ENCODE measurements around the gene MCTP2. TPM values are rescaled to one million over a fixed set of nuclear protein-coding genes. Genes with fewer than 3 reads are reported as not detected.

MCTP2 gene
- total RNA-seq, 1 experiment from 2014 or later = 0.15 TPM

DNA sequence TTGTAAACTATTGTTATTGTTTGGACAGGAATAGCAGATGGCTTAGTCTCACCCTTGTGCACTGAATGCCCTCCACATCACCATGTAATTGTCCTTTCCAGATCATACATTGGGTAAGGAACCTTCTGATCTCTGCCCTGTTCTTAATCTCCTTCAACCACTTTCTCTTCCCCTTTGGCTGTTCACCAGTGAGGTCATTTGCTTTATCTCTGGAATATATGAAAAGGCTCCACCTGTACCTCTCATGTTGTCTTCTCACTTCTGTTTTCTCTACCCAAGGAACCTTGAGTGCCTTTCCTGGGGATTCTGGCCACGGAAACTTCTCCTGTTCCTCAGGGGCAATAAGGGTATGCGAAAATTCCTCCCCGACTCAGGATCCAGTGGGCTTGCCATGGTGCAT, 28.5 kb downstream of the MCTP2 start:
- in situ Hi-C loops (cut with HindIII; ENCODE audit: low pct_unique_long_range_greater_than_20kb, low sequenced_read_pairs) = no loop called here
- Histone ChIP-seq H3K27me3 (ENCODE audit: control insufficient read depth, insufficient read depth, low read length) (no peaks in the 10 kb centered on the region), H3K4me3 (ENCODE audit: low read depth in 2 of 2, low read length in 2 of 2) (no peak overlapping the region), H3K9me3 (ENCODE audit: control insufficient read depth, insufficient read depth, low read depth, low read length) (no peaks in the 10 kb centered on the region), H3K4me1 (ENCODE audit: control insufficient read depth, insufficient read depth, low read length) (no peaks in the 10 kb centered on the region), H3K27ac (ENCODE audit: low read length) (no peak overlapping the region), H3K36me3 (ENCODE audit: control insufficient read depth, insufficient read depth, low read length) (no peaks in the 10 kb centered on the region)
- POLR2A ChIA-PET = no interaction called here
- DNase-seq (ENCODE audit: low read depth, low spot score) (no peak), ATAC-seq (no peak)
- CTCF ChIA-PET = no interaction called here
- BruUV-seq (replicated peaks) = no TSS peak
- TF ChIP-seq, protein P1, sequence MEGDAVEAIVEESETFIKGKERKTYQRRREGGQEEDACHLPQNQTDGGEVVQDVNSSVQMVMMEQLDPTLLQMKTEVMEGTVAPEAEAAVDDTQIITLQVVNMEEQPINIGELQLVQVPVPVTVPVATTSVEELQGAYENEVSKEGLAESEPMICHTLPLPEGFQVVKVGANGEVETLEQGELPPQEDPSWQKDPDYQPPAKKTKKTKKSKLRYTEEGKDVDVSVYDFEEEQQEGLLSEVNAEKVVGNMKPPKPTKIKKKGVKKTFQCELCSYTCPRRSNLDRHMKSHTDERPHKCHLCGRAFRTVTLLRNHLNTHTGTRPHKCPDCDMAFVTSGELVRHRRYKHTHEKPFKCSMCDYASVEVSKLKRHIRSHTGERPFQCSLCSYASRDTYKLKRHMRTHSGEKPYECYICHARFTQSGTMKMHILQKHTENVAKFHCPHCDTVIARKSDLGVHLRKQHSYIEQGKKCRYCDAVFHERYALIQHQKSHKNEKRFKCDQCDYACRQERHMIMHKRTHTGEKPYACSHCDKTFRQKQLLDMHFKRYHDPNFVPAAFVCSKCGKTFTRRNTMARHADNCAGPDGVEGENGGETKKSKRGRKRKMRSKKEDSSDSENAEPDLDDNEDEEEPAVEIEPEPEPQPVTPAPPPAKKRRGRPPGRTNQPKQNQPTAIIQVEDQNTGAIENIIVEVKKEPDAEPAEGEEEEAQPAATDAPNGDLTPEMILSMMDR (IDR thresholded peaks at IDR 0.05) = no peak
- no peak for TF ChIP-seq POLR2AphosphoS5 (IDR thresholded peaks at IDR 0.05; ENCODE audit: low read depth, low read length)
- intact Hi-C loops (cut with micrococcal nuclease; ENCODE audit: unreplicated experiment) = no loop called here

DNA sequence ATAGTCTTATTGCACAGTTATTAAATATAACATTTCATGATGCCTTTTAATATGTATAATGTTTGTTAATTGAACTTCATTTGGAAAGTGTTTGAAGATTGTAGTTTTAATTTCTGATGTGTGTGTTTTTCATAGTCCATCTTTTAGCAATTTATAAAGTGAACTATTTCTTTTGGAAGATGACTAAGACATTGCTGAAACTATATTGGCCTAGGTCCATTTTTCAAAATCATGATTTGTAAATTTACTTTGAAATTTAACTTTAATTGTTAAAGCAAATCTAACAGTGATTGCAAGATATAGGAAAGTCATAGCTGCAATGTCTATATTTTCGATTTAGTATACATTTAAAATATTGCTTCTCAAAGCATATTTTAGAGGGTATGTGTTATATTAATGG, 30.8 kb downstream of the MCTP2 start:
- POLR2A ChIA-PET = no interaction called here
- no peak for DNase-seq (ENCODE audit: low read depth, low spot score)
- Histone ChIP-seq H3K4me3 (ENCODE audit: low read depth in 2 of 2, low read length in 2 of 2) (no peak overlapping the region), H3K36me3 (ENCODE audit: control insufficient read depth, insufficient read depth, low read length) (no peaks in the 10 kb centered on the region), H3K27me3 (ENCODE audit: control insufficient read depth, insufficient read depth, low read length) (no peaks in the 10 kb centered on the region), H3K27ac (ENCODE audit: low read length) (no peak overlapping the region), H3K4me1 (ENCODE audit: control insufficient read depth, insufficient read depth, low read length) (no peaks in the 10 kb centered on the region), H3K9me3 (ENCODE audit: control insufficient read depth, insufficient read depth, low read depth, low read length) (no peaks in the 10 kb centered on the region)
- intact Hi-C loops (cut with micrococcal nuclease; ENCODE audit: unreplicated experiment) (no loop called here), in situ Hi-C loops (cut with HindIII; ENCODE audit: low pct_unique_long_range_greater_than_20kb, low sequenced_read_pairs) (no loop called here)
- ATAC-seq = no peak
- no TSS peak for BruUV-seq (replicated peaks)
- CTCF ChIA-PET = no interaction called here
- TF ChIP-seq, protein P1 (IDR thresholded peaks at IDR 0.05) = no peak
- TF ChIP-seq, protein P2, sequence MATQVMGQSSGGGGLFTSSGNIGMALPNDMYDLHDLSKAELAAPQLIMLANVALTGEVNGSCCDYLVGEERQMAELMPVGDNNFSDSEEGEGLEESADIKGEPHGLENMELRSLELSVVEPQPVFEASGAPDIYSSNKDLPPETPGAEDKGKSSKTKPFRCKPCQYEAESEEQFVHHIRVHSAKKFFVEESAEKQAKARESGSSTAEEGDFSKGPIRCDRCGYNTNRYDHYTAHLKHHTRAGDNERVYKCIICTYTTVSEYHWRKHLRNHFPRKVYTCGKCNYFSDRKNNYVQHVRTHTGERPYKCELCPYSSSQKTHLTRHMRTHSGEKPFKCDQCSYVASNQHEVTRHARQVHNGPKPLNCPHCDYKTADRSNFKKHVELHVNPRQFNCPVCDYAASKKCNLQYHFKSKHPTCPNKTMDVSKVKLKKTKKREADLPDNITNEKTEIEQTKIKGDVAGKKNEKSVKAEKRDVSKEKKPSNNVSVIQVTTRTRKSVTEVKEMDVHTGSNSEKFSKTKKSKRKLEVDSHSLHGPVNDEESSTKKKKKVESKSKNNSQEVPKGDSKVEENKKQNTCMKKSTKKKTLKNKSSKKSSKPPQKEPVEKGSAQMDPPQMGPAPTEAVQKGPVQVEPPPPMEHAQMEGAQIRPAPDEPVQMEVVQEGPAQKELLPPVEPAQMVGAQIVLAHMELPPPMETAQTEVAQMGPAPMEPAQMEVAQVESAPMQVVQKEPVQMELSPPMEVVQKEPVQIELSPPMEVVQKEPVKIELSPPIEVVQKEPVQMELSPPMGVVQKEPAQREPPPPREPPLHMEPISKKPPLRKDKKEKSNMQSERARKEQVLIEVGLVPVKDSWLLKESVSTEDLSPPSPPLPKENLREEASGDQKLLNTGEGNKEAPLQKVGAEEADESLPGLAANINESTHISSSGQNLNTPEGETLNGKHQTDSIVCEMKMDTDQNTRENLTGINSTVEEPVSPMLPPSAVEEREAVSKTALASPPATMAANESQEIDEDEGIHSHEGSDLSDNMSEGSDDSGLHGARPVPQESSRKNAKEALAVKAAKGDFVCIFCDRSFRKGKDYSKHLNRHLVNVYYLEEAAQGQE (IDR thresholded peaks at IDR 0.05; ENCODE audit: insufficient read depth in 1 of 2, low read depth in 2 of 2, low read length in 1 of 2) = no peak
- TF ChIP-seq SIN3A (IDR thresholded peaks at IDR 0.05; ENCODE audit: borderline replicate concordance, insufficient read depth, low read depth, low read length) = no peak
- no peak for TF ChIP-seq POLR2AphosphoS5 (IDR thresholded peaks at IDR 0.05; ENCODE audit: low read depth, low read length)
- no peak for TF ChIP-seq TCF7L2 (IDR thresholded peaks at IDR 0.05; ENCODE audit: low read depth, low read length)

Data from Panc1 (cell line).